HCT116 (cell line): Measurements from ENCODE around the gene ZNF761. TPM values are rescaled to one million over a fixed set of nuclear protein-coding genes. Genes with fewer than 3 reads are reported as not detected.
A peak's percentile ranks its signal among the peaks of the same experiment; 100 is the strongest.
"Not testable (repeated sequence)": the region's sequence is repeated elsewhere in the genome, so short reads cannot be mapped to it uniquely, and the experiment has no call there.

Experiments used
- ATAC-seq: fragments of 200-7000 bp; cut with Tn5 transposase; 2 replicates; pipeline ENCODE4 v1.9.1; 2020; ENCODE audit warnings: mild to moderate bottlenecking, moderate library complexity
- BruUV-seq: library from RNA; stranded (reverse); fragments of 400-500 nt; replicated peaks from 2 replicates; lab custom pipeline; 2021; lab: Mats Ljungman, UMichigan
- CTCF ChIA-PET: fragments of 300-600 bp; sonication (Branson Sonifier 250); formaldehyde crosslinking; loops from one replicate; lab custom pipeline; 2021; ENCODE audit warnings: antibody characterized with exemption; lab: Charles Lee
- POLR2A ChIA-PET: fragments of 300-600, 350-600 bp; sonication (Branson Sonifier 250); formaldehyde crosslinking; loops from one replicate; lab custom pipeline; 2021; ENCODE audit warnings: antibody characterized with exemption; lab: Charles Lee
- RAD21 ChIA-PET, 2 experiments: fragments of 300-600 bp; sonication (Branson Sonifier 250); formaldehyde crosslinking; loops; one replicate each; lab custom pipeline; 2023; ENCODE audit warnings: low total read pairs in 2 of 2; ENCODE audit not compliant: uncharacterized antibody in 2 of 2, unreplicated experiment in 2 of 2, low non-redundant PET in 1 of 2; lab: Charles Lee
- DNase-seq: peaks from one replicate; pipeline ENCODE4 v3.0.0-alpha.2; 2010; ENCODE audit warnings: low read depth, low spot score
- H2AFZ ChIP-seq: fragments of 200-600 bp; shearing (Covaris generic), sonication (generic); 2 replicates; pipeline ENCODE4 v1.6.1; 2017; ENCODE audit warnings: low read depth, mixed run types, mixed read lengths, antibody characterized with exemption, low read length; ENCODE audit not compliant: poor library complexity, severe bottlenecking
- H3K27ac ChIP-seq: 2 replicates; pipeline ENCODE4 v1.5.1; 2012; ENCODE audit warnings: low read depth, low read length
- H3K27me3 ChIP-seq: fragments of 200-600 bp; sonication (generic); 2 replicates; pipeline ENCODE4 v1.6.1; 2016; ENCODE audit warnings: mixed run types, low read length, mixed read lengths; ENCODE audit not compliant: insufficient read depth
- H3K36me3 ChIP-seq, 2 experiments: fragments of 200-500 bp in 1 of 2; fragments of 200-600 bp in 1 of 2; sonication (Bioruptor generic) in 1 of 2; sonication (generic) in 1 of 2; 2 replicates each; pipeline versions ENCODE4 v1.5.1 to v1.6.1; 2014 to 2016; ENCODE audit warnings: low read length in 2 of 2, inconsistent platforms in 1 of 2, mixed read lengths in 1 of 2, mixed run types in 1 of 2; ENCODE audit not compliant: insufficient read depth in 2 of 2, control insufficient read depth in 1 of 2
- H3K4me1 ChIP-seq, 2 experiments: fragments of 200-600 bp in 1 of 2; sonication (generic) in 1 of 2; 2 replicates each; pipeline versions ENCODE4 v1.5.1 to v1.6.1; 2012 to 2017; ENCODE audit warnings: low read length in 2 of 2, inconsistent platforms in 1 of 2, mild to moderate bottlenecking in 1 of 2, mixed read lengths in 1 of 2, mixed run types in 1 of 2, moderate library complexity in 1 of 2; ENCODE audit not compliant: insufficient read depth in 2 of 2, control insufficient read depth in 1 of 2
- H3K4me2 ChIP-seq: fragments of 200-600 bp; sonication (generic); 2 replicates; pipeline ENCODE4 v1.6.1; 2017; ENCODE audit warnings: mixed run types, low read length, mixed read lengths
- H3K4me3 ChIP-seq, 2 experiments: fragments of 200-600 bp in 1 of 2; sonication (generic) in 1 of 2; replicated peaks in 1 of 2; 2 replicates each; pipeline ENCODE4 v1.5.1; 2011 to 2016; ENCODE audit warnings: low read length in 2 of 2, control low read depth in 1 of 2, low read depth in 1 of 2, mild to moderate bottlenecking in 1 of 2, mixed read lengths in 1 of 2, mixed run types in 1 of 2
- H3K79me2 ChIP-seq: fragments of 200-600 bp; sonication (generic); 2 replicates; pipeline ENCODE4 v1.6.1; 2017; ENCODE audit warnings: mild to moderate bottlenecking, mixed run types, low read length, moderate library complexity, mixed read lengths; ENCODE audit not compliant: insufficient read depth
- H3K9ac ChIP-seq: fragments of 200-600 bp; sonication (generic); 2 replicates; pipeline ENCODE4 v1.6.1; 2016; ENCODE audit warnings: low read length, mixed read lengths
- H3K9me2 ChIP-seq: fragments of 200-600 bp; sonication (generic), shearing (Covaris generic); 2 replicates; pipeline ENCODE4 v1.6.1; 2017; ENCODE audit warnings: mixed run types, mild to moderate bottlenecking, moderate library complexity; ENCODE audit not compliant: insufficient read depth
- H3K9me3 ChIP-seq, 2 experiments: fragments of 200-500 bp in 1 of 2; fragments of 200-600 bp in 1 of 2; sonication (Bioruptor generic) in 1 of 2; sonication (generic) in 1 of 2; 2 replicates each; pipeline ENCODE4 v1.6.1; 2014 to 2017; ENCODE audit warnings: low read length in 2 of 2, mixed read lengths in 2 of 2, inconsistent platforms in 1 of 2, low read depth in 1 of 2, mild to moderate bottlenecking in 1 of 2, mixed run types in 1 of 2, moderate library complexity in 1 of 2; ENCODE audit not compliant: control insufficient read depth in 1 of 2, insufficient read depth in 1 of 2
- H4K20me1 ChIP-seq: fragments of 200-600 bp; sonication (generic), shearing (Covaris generic); 2 replicates; pipeline ENCODE4 v1.6.1; 2017; ENCODE audit warnings: mixed run types, mild to moderate bottlenecking, moderate library complexity; ENCODE audit not compliant: insufficient read depth
- CEBPB ChIP-seq: IDR thresholded peaks from 2 replicates; pipeline ENCODE4 v1.6.1; 2012; ENCODE audit warnings: low read depth
- ELF1 ChIP-seq: IDR thresholded peaks from 2 replicates; pipeline ENCODE4 v1.6.1; 2012; ENCODE audit warnings: low read depth, borderline replicate concordance
- EZH2phosphoT487 ChIP-seq: fragments of 200-600 bp; IDR thresholded peaks from 2 replicates; pipeline ENCODE4 v1.6.1; 2018; ENCODE audit warnings: antibody characterized with exemption, borderline replicate concordance
- SRF ChIP-seq: IDR thresholded peaks from 2 replicates; pipeline ENCODE4 v1.6.1; 2012; ENCODE audit warnings: low read depth
- intact Hi-C: fragments of 100-400 bp; cut with micrococcal nuclease; formaldehyde crosslinking; loops from 2 replicates; pipeline ENCODE4 v1.10.0; 2022
- total RNA-seq: library from RNA; stranded (reverse); gene quantifications from one replicate; pipeline ENCODE4 v1.2.1, GENCODE V29; 2021; ENCODE audit not compliant: unreplicated experiment
- TF ChIP-seq, protein P1 (sequence below): IDR thresholded peaks from 2 replicates; pipeline ENCODE4 v1.6.1; 2012; ENCODE audit warnings: low read depth

ZNF761 gene
- total RNA-seq, 1 experiment from 2014 or later: 8.8 TPM

DNA sequence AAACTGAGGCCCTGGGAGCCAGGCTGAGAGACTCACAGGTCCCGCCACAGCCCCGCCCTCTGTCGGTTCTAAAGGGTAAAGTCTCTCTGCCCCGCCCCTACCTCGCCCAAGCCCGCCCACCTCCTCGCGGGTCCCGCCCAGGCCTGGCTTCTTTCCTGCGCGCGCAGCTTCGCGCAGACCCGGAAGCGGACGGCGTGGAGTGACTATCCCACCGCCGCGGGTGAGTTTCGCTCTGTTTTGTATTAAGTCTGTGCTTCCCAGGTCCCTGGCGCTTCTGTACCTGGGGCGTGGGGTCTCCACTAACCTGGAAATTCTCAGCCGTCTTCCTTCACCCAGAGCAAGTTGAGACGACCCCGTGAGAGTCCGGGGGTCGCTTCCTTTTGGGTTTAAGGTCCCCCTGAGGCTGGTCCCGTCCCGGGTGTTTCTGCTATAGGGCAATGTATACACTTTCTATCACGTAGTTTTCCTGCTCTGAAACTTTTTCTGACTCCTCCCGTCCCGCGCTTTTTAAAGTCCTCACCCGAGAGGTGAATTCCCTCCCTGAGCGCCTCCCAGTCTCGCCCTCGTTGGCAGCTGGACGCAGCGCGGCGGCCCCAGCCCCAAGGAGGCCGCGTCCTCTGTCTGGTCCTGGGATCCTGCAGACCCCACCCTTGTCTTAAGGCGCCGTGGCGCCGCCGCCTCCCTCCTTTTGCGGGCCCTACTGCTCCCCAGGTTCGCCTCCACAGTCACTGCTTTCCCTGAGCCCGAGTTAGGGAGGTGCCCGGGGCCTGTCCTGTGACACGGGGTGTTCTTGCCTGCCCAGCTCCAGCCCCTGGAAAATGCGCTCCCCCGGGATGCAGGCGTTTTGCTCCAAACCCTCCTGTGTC, 36.6 kb upstream of the ZNF761 start, which contains the start of gene ZNF765 (continued):
- TF ChIP-seq, protein P1, sequence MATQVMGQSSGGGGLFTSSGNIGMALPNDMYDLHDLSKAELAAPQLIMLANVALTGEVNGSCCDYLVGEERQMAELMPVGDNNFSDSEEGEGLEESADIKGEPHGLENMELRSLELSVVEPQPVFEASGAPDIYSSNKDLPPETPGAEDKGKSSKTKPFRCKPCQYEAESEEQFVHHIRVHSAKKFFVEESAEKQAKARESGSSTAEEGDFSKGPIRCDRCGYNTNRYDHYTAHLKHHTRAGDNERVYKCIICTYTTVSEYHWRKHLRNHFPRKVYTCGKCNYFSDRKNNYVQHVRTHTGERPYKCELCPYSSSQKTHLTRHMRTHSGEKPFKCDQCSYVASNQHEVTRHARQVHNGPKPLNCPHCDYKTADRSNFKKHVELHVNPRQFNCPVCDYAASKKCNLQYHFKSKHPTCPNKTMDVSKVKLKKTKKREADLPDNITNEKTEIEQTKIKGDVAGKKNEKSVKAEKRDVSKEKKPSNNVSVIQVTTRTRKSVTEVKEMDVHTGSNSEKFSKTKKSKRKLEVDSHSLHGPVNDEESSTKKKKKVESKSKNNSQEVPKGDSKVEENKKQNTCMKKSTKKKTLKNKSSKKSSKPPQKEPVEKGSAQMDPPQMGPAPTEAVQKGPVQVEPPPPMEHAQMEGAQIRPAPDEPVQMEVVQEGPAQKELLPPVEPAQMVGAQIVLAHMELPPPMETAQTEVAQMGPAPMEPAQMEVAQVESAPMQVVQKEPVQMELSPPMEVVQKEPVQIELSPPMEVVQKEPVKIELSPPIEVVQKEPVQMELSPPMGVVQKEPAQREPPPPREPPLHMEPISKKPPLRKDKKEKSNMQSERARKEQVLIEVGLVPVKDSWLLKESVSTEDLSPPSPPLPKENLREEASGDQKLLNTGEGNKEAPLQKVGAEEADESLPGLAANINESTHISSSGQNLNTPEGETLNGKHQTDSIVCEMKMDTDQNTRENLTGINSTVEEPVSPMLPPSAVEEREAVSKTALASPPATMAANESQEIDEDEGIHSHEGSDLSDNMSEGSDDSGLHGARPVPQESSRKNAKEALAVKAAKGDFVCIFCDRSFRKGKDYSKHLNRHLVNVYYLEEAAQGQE: no peak
- TF ChIP-seq SRF: no peak
- peak; percentile 96 for TF ChIP-seq ELF1
- no peak for TF ChIP-seq CEBPB
- TF ChIP-seq EZH2phosphoT487: no peak

DNA sequence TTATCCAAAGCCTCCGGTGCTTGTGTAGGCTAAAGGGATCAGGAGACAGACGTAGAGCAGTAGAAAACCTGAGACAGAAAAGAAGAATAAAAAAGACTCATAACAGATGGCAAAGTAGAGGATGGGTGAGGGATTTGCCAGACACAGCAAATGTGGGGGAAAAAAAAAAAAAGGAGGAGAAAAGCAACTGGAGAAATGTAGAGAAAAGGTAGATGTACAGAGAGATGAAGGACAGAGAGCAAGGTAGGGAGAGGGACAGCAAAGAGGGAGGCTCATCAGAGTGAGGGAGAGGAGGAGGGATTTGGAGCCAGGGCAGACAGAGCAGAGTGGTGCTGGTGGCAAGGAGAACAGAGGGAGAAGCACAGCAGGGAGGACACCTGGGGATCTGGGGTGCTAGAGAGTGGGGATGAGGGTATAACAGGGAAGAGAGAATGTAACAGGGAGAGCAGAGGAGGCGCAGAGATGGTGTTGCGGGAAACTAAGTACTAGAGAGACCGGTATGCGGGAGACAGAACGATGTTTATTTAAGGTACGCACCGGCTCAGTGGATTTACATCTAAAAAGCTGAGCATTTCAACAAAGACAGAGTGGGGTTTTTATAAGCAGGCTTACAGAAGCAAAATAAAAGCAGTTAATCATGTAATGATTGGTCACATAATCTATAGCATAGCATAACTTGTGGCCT, 35.8 kb upstream of the ZNF761 start:
- BruUV-seq, H2AFZ ChIP-seq, intact Hi-C loops, H4K20me1 ChIP-seq, H3K79me2 ChIP-seq, H3K27me3 ChIP-seq, DNase-seq, H3K36me3 ChIP-seq, POLR2A ChIA-PET, RAD21 ChIA-PET, H3K4me1 ChIP-seq, ATAC-seq, H3K9me3 ChIP-seq, H3K27ac ChIP-seq, CTCF ChIA-PET, H3K9me2 ChIP-seq: not testable (repeated sequence)
- peak overlapping the region; percentile 84 to 85 for H3K4me3 ChIP-seq
- H3K9ac ChIP-seq: peak overlapping the region; percentile 79
- H3K4me2 ChIP-seq: peak overlapping the region; percentile 94
